Neural crest cell (in vitro differentiated cells): Measurements from ENCODE around the gene CAVIN1. TPM values are rescaled to one million over a fixed set of nuclear protein-coding genes. Genes with fewer than 3 reads are reported as not detected.

Experiments used
- DNase-seq: peaks from one replicate; pipeline ENCODE4 v3.0.0; 2021; ENCODE audit warnings: low read depth, mixed read lengths, low spot score
- H3K27ac Mint-ChIP-seq: one replicate; pipeline ENCODE4 v1.8.0; 2021; ENCODE audit warnings: mild to moderate bottlenecking, mixed read lengths; ENCODE audit not compliant: unreplicated experiment
- H3K27me3 Mint-ChIP-seq: 2 replicates; pipeline ENCODE4 v1.8.0; 2021; ENCODE audit warnings: low read depth, mild to moderate bottlenecking, mixed read lengths
- H3K36me3 Mint-ChIP-seq: 2 replicates; pipeline ENCODE4 v1.8.0; 2021; ENCODE audit warnings: low read depth, mild to moderate bottlenecking, mixed read lengths
- H3K4me1 Mint-ChIP-seq: 2 replicates; pipeline ENCODE4 v1.8.0; 2021; ENCODE audit warnings: mixed read lengths
- H3K4me3 Mint-ChIP-seq: one replicate; pipeline ENCODE4 v1.8.0; 2021; ENCODE audit warnings: mild to moderate bottlenecking, mixed read lengths
- H3K9me3 Mint-ChIP-seq: 2 replicates; pipeline ENCODE4 v1.8.0; 2021; ENCODE audit warnings: mixed read lengths
- CTCF ChIP-seq: fragments of 200-600 bp; sonication (generic); conservative IDR thresholded peaks from 2 replicates; pipeline ENCODE4 v1.5.0; 2021; ENCODE audit warnings: antibody characterized with exemption, mild to moderate bottlenecking
- total RNA-seq: library from RNA; stranded (reverse); gene quantifications from 2 replicates; pipeline ENCODE4 v1.2.1, GENCODE V29; 2021

CAVIN1 gene
- total RNA-seq, 1 donor from 2014 or later, result 0.09 TPM

DNA sequence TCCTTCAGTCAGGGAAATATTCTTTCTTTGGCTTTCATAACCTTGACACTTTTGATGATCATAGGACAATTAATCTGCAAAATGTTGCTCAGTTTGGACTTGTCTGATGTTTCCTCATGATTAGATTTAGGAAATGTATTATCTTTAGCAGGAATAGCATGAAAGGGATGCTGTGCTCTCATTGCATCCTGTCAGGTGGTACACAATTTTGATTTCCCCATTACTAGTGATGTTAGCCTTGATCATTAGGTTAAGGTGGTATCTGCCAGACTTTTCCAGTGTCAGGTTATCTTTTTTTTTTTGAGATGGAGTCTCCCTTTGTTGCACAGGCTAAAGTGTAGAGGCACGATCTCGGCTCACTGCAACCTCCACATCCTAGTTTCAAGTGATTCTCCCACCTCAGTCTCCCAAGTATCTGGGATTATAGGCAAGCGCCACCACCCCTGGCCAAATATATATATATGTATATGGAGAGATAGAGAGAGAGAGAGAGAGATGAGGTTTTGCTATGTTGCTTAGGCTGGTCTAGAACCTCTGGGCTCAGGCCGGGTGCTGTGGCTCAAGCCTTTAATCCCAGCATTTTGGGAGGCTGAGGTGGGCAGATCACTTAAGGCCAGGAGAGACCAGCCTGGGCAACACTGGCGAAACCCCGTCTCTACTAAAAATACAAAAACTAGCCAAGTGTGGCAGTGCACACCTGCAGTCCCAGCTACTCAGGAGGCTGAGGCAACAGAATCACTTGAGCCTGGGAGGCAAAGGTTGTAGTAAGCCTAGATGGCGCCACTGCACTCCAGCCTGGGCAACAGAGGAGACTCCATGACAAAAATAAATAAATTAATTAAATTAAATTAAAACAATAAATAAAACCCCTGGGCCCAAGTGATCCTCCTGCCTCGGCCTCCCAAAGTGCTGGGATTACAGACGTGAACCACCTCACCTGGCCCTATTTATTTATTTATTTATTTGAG, 15.8 kb upstream of the CAVIN1 start:
- Mint-ChIP-seq H3K9me3 (no peaks in the 10 kb centered on the region), H3K4me3 (no peak overlapping the region)
- DNase-seq, result peak; percentile 25

GRCh38 chr17:42436391-42436790, 13.3 kb upstream of the CAVIN1 start:
- TF ChIP-seq CTCF, result no peak
- Mint-ChIP-seq H3K4me3 (no peak overlapping the region), H3K27ac (no peak overlapping the region), H3K9me3 (no peaks in the 10 kb centered on the region), H3K27me3 (no peaks in the 10 kb centered on the region), H3K4me1 (peaks cover 12% of the 10 kb centered on the region), H3K36me3 (no peaks in the 10 kb centered on the region)
- DNase-seq, result no peak

More for the DNA sequence above, 15.8 kb upstream of the CAVIN1 start:
- H3K4me1 Mint-ChIP-seq, result peaks cover 7% of the 10 kb centered on the region
- H3K36me3 Mint-ChIP-seq, result no peaks in the 10 kb centered on the region
- H3K27me3 Mint-ChIP-seq, result no peaks in the 10 kb centered on the region
- peak; percentile 57 for TF ChIP-seq CTCF
- no peak overlapping the region for H3K27ac Mint-ChIP-seq

GRCh38 chr17:42431758-42432161, 8.7 kb upstream of the CAVIN1 start:
- no peaks in the 10 kb centered on the region for H3K9me3 Mint-ChIP-seq
- H3K4me1 Mint-ChIP-seq, result peaks cover 23% of the 10 kb centered on the region
- DNase-seq, result no peak
- no peak overlapping the region for H3K27ac Mint-ChIP-seq
- H3K36me3 Mint-ChIP-seq, result no peaks in the 10 kb centered on the region
- no peak overlapping the region for H3K4me3 Mint-ChIP-seq
- no peak for TF ChIP-seq CTCF
- H3K27me3 Mint-ChIP-seq, result peaks cover 5% of the 10 kb centered on the region

- TF ChIP-seq CTCF, result no peak
- no peak overlapping the region for H3K27ac Mint-ChIP-seq
These were observed 6.8 kb upstream of the CAVIN1 start for GRCh38 chr17:42429726-42430447.

DNA sequence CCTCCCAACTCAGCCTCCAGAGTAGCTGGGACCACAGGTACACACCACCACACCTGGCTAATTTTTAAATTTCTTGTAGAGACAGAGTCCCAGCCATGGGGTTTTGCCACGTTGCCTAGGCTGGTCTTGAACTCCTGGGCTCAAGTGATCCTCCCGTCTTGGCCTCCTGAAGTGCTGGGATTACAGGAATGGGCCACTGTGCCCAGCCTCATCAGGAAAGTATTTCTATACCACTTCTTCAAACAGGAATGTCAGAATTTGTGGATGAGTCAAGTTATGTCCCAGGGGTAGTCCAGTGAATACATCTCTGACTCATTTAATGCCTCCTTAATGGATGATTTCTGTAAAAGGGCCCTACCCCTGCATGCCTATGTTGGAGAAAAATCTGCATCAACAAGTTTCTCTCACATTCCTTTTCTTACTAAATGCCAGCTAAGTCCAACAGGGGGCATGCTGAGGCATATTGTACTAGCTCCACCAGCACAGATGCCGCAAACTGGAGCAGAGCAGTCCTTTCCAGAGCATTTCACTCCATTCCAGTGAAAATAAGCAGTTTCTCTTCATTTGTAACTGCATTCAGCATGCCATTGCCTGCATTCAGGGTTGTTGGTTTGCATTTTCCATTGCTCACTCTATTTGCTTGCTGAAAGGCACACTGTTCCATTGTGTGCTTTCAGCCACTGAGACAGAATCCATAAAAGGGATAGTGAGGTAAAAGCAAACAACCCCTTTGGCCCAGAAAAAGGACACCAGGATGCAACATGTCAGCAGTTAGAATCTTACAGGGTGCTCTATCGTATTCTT, 5.3 kb upstream of the CAVIN1 start:
- no peaks in the 10 kb centered on the region for H3K9me3 Mint-ChIP-seq
- H3K27me3 Mint-ChIP-seq, result peaks cover 34% of the 10 kb centered on the region
- peaks cover 17% of the 10 kb centered on the region for H3K4me1 Mint-ChIP-seq
- peak; percentile 82 for TF ChIP-seq CTCF
- H3K4me3 Mint-ChIP-seq, result no peak overlapping the region
- no peak overlapping the region for H3K27ac Mint-ChIP-seq
- peak; percentile 41 for DNase-seq
- H3K36me3 Mint-ChIP-seq, result no peaks in the 10 kb centered on the region

More at GRCh38 chr17:42429726-42430447, 6.8 kb upstream of the CAVIN1 start:
- Mint-ChIP-seq H3K27me3 (peaks cover 19% of the 10 kb centered on the region), H3K4me1 (peaks cover 16% of the 10 kb centered on the region), H3K4me3 (no peak overlapping the region), H3K36me3 (no peaks in the 10 kb centered on the region), H3K9me3 (no peaks in the 10 kb centered on the region)
- no peak for DNase-seq
